Effector CD8-positive, alpha-beta T cell (primary cell): Measurements from ENCODE around the gene ICE2.

ENCODE experiments used
- DNase-seq: peaks from one replicate; lab custom pipeline; 2025; lab: John Stamatoyannopoulos, UW
- total RNA-seq, 4 experiments: gene quantifications; one replicate each; lab custom pipeline; 2026; lab: John Stamatoyannopoulos, UW

Gene ICE2, protein sequence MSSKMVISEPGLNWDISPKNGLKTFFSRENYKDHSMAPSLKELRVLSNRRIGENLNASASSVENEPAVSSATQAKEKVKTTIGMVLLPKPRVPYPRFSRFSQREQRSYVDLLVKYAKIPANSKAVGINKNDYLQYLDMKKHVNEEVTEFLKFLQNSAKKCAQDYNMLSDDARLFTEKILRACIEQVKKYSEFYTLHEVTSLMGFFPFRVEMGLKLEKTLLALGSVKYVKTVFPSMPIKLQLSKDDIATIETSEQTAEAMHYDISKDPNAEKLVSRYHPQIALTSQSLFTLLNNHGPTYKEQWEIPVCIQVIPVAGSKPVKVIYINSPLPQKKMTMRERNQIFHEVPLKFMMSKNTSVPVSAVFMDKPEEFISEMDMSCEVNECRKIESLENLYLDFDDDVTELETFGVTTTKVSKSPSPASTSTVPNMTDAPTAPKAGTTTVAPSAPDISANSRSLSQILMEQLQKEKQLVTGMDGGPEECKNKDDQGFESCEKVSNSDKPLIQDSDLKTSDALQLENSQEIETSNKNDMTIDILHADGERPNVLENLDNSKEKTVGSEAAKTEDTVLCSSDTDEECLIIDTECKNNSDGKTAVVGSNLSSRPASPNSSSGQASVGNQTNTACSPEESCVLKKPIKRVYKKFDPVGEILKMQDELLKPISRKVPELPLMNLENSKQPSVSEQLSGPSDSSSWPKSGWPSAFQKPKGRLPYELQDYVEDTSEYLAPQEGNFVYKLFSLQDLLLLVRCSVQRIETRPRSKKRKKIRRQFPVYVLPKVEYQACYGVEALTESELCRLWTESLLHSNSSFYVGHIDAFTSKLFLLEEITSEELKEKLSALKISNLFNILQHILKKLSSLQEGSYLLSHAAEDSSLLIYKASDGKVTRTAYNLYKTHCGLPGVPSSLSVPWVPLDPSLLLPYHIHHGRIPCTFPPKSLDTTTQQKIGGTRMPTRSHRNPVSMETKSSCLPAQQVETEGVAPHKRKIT
- total RNA-seq, result 73.9 to 86.0 (median 83.8) reads per million in 4 experiments

DNA sequence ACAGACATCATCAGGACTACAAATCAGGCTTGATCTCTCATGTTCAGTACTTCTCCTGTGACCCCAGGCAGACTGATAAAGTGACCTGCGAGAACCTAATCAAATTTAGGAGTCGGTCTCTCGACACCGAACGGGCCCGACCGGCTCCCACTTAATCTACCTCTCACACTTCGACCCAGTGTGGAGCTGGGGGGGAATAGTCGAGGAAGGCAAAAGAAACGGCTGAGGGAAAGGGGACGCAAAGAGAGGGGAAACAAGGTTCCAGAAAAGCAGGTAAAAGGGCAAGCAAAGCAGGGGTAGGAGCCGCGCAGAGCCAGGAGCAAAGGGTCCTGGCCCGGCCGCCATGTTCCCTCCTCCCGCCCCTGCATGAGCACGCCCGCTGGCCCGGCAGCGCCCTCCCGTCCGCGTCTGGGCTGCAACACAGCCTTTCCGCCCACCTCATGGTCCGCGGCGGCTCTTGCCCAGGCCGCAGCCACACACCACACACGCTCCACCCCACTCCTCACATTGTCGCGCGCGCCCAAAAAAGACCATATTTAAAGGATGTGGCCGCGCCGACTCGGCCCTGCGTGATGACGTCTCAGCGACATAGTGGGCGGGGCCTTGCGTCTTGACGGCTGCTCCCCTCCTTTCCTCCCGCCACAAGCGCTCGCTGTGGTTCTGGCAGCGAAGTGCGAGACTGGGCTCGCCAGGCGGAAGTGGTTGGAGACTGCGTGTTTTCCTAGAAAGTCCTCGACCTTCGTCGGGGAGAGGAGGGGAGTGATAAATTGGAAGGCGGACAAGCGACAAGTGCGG, at the start of gene ICE2:
Gene ICE2, minus strand, starts transcription at position 577 of the 795 bp plus-strand sequence. CDS start 1,165 bp downstream, outside the sequence.
- peak; percentile 91 for DNase-seq

DNA sequence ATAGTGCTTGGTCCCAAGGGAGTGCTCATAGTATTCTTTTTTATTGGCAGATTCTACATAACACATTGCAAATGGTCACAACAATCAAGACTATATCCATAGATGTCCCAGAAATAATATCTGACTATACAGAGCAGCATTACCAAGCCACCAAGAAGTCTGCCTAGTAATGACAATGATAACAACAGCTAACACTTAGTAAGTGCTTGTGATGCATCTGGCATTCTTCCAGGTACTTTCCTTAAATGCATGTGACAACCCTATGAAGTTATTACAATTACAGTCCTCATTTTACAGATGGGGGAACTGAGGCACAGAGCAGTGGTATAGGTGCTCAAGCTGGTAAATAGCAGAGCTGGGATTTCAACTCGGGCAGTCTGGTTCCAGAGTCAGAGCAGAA, 49.6 kb upstream of the ICE2 start:
- no peak for DNase-seq

DNA sequence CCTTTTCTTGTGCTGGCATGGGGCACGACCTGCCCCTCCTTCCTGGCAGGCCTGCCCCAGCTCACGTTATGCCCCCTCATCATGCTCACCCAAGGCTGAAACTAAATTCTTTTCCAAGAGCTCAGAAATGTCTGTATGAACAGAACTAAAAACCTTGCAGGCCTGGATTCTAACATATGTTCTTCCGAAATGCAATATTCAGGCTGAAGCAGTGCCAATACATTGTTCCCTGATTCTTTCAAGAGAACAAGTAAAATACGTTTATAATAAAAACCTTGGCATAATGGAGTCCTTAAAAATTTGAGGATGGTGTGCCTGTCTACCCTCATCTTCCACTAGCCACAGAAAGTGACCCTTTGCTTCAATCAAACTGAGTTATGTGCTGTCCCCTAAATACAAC, 48.5 kb upstream of the ICE2 start:
- no peak for DNase-seq

DNA sequence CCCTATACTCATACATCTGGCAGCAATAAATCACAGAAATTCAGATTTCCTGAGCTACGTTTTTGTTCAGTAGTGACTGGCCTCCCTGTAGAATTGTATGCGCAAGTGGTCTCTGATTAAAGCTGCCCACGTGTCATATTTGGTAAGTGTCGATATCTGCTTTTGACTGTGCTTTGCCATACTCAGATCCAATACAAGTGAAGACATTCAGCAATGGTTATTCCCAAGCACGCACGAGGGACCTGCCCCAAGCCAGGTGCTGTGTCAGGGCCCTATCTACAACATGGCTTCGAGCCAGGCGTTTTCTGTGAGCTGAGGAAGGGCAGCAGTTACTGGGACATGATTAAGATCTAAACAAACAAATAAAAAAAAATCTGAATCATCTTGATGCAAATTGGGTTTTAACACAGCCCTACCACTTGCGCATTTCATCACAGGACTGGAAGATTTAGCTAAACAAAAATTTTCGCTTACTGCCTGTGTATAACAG, 47.2 kb upstream of the ICE2 start:
- DNase-seq, result no peak

DNA sequence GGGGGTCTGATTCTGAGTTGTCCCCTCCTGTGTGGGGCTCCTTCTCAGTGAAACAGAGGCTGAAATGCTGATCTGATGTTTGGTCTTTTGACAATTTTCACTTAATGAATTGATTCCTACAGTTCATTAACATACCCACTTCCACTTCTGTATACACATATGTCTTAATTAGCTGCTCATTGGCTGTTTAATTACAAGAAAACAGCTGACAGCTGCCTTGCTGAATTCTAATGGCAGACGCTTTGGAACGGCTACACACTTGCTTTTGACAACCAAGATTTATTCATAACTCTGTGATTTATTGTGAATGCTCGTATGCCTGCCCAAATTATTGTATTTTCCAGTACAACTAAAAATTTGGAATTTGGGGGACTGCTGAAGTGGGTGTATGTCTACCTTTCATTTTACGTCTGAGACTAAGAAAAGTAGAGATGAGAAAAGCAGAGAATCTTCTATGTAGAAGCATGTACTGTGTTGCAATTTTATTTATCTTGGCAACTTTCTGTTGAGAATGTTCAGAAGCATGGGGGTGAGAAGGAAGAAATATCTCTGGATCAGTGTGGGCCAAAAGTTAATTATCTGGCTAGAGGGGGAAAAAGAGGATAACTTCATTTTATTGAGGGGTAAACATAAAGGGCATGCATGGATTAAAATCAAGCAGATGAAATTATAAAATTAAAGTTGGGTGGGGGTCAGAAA, 46.5 kb upstream of the ICE2 start:
- no peak for DNase-seq

DNA sequence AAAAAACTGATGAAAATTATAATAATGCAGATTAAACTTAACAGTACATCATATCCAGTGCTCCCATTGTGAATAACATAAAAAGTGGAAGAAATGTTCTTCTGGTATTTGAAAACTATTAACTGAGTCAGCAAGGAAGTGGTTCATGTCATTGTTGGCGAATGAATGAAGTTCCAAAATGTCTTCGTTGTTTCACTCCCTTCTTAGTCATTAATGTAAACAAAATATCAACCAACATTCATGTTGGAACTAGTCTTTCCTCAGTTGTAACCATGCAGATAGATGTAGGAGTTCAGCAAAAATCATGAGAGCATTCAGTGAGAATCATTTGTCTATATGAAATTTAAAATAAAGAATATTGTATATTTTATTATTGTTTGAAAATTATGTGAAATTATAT, 44.1 kb upstream of the ICE2 start:
- DNase-seq, result no peak

DNA sequence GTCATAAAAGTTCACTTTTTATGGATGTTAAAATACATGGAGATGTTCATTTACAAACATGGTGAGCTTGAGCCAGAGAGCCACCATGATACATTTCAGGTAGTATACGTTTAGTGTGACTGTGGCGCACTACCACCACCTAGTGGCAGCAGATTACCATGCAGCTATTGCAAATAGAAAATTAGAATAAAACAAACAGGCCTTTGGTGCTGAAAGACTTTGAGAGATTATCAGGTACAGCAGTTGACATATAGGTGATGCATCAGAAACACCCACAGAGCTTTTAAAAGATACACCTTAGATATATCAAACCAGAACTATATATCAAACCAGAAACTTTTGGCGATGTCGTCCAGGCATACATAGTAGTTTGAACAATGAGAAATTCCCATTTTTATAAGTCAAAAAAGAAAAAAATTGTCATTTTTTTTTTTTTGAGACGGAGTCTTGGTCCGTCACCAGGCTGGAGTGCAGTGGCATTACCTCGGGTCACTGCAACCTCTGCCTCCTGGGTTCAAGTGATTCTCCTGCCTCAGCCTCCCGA, 42.0 kb upstream of the ICE2 start:
- DNase-seq, result peak; percentile 61

DNA sequence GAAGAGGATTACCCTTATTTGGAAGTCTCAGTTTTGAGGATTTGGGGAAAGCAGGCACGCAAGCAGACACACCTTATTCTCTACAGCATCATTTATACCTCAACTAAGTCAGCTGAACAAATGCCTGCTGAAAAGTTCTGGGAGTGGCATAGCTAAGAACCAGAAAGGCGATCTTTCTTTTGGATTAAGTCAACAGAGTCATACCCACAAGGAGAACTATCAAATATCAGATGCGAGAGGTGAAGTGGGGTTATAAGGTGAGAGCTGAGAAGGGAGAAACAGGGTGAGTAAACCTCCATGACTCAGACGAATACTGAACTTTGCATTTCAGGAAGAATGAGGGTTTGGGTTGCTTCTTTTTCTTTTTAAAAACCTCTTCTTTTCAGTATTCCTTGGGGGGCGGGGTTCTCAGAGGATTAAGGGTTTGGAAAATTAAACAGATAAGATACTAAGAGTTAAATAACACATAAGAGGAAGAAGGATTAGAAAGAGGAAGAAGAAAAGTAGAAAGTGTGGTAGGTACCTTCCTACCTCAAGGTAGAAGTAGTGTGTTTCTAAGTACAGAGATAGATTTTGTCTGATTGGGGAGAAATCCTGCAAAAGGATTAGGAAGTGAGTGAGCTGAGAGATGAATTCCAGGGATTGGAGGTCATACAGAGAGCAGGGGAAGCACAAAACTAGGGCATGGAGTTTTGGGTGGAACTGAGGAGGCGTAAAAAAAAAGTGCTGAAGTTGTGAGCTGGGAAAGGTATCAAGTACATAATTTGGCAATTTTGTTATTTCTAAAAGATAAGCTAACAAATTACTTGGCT, 41.3 kb upstream of the ICE2 start:
- DNase-seq, result no peak

DNA sequence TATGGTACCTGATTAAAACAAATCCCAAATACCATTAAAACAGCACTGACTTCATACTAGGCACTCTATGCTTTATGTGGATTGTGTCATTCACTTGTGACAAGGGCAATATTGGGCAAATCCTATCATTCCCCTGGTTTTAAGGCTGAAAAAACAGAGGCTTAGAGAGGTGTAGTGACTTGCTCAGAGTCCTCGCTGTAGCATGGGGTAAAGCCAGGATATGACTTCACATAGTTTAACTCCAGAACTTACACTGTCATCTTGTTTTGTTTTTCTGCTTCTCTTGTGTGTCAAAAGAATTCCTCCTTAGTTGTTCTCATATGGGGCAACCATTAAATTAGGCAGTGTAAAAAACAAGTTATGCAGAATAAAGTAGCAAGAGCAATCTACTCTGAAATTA, 40.3 kb upstream of the ICE2 start:
- DNase-seq, result no peak

DNA sequence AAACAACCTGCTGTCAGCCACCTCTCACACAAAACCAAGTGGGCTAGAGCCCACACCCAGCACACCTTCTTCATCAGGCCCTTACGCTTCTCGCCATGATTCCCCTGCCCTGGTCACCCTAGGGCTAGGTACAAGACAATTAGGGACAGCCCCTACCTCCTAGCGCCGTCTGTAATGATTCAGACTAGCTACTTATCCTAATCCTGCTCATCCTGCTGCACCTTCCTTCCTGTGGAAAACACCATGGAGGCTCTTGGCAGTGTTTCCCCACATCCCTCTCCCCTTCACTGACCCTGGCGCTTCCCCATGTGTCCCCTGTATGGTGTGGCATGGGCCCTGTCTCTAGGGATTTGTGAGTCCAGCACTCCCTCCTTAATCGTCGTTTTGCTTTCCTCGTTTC, 39.6 kb upstream of the ICE2 start:
- DNase-seq, result no peak

DNA sequence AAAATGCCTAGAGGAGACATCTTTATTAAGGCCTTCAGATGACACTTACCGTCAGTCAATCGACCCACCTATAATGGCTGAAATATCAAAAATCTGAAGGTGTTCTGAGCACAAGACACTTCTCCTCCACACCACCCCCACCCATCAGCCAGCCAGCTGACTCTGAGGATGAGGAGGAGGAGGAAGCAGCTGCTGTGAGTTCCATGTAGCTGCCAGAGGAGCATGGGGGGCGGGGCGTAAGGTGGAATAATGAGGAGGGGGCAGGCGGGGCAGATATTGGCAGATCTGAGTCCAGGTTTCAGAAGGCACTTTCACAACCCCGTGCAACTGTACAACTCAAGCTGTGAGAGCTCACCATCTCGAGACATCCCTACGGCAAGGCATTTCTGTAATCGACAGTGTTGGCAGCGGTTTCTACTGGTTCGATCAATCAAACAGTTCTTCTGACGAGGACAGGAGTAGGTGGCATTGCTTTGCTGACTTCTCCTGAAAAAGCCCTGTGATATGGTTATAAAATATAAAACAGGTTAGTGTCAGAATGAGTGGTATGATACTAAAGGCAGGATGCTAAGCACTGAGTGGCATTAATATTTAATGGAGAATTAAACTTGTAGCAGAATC, 35.4 kb upstream of the ICE2 start:
- no peak for DNase-seq

DNA sequence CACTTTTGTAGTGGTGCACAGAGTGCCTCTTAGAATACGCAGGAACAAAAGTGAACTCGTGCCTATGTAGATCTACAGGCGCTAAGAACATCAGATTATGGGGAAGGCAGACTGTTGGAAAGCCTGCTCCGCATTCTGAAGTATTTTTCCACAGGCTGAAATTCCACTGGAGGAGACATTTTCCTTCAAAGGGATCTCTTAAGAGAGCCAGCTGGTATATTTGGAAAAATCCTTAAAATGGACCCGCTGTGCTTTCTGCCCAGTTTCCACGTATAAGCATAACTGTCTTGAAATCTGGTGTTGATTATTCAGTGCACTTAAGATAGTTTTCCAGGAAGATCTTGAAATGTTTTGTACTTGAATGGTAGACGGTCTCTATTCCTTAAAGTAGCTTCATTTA, 34.7 kb upstream of the ICE2 start:
- DNase-seq, result no peak

DNA sequence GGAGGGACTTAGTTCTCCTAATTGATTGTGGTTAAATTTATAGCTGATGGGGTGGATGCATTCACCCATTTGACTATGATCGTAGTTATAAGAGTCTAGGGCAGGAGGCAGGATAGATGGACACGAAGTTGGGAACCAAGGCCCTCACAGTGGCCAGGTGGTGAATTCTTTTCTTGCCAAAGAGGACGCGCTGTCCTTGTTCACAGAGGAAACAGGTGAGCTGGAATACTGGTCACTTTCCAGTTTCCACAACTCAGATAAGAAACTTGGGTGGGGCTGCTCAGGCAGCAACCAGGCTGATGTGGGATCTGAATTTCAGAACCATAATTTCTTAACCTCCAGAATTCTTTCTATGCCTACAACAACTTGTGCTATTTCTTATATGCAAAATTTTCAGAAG, 34.0 kb upstream of the ICE2 start:
- no peak for DNase-seq

DNA sequence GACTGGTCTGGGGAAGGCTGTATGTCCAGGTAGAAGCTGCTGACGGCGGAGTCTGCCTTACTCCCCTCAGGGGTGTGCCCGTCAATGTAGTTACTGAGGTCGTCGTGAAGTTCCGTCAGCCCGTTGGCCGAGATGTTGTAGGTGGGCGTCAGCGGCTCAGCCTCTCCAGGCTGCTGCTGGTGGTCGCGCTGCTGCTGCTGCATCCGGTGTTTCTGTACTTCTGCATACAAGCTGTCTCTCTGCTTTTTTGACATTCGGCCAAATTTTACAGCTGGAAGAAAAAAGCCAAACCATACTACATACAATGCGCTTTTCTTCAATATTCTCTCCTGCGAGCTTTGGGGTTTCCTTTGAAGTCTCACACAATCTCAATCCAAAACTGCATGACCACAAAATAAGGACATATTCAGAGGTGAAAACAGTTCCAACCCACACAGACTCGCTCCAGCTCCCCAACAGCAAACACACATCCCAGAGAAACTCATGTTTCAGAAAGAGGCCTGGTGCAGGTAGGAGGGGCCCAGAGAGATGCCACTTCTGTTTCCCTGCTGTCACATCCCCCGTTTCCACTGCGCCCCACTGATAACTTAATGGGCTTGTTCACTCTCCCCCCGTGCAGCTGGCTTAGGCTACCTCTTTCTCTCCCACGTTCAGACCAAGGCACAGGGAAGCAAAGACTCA, 32.5 kb upstream of the ICE2 start:
- no peak for DNase-seq

DNA sequence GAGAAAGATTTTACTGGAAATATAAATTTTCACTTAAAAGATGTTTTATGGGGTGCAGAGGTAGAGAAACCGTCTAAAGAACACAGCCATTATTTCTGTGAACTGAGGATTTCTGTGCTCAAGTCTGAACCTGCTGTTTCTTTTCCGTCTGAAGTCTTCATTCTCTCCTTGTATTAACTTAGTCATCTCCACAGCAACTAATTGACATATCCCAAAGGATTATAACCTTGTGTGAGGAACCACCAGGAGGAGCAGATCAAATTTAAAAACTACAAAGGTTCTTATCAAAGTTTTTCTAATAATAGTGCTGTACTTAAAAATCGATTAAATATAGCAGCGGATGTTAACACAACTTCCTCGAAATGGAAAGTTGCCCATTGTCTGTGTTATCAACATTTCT, 31.1 kb upstream of the ICE2 start:
- DNase-seq, result no peak

DNA sequence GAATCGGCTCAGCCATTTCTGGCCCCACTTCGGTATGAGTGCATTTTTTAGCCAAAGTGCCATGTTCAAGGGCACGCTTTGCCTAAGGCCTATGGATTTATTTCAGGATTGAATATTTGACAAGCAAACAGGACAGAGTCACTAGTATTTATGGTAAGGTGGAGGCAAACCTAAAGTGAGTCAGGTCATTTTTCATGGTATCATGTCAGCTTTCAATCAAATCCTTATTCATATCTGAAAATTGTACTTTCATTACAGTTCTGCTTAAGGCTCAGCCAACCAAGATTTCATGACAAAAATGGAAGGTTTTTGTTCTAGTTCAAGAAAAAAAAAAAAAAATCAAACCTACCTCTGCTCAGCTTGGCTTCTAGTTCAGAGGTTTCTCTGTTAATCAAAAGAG, 30.5 kb upstream of the ICE2 start:
- DNase-seq, result no peak

DNA sequence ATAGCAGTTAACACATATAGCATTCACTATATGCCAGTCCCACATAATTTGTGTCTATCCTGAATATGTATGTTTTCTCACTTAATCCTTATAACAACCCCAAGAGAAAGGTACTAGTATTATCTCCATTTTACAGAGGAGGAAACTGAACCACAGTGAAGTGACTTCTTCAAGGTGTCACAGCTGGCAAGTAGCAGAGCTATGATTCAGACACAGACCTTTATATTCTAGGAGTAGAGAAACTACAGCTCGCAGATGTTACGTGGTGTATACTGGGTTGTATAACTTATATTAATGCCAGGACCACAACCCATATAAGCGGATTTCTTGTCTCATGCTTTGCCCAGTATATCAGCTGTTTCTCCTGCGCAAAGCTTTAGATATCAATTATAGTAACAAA, 29.5 kb upstream of the ICE2 start:
- DNase-seq, result no peak

DNA sequence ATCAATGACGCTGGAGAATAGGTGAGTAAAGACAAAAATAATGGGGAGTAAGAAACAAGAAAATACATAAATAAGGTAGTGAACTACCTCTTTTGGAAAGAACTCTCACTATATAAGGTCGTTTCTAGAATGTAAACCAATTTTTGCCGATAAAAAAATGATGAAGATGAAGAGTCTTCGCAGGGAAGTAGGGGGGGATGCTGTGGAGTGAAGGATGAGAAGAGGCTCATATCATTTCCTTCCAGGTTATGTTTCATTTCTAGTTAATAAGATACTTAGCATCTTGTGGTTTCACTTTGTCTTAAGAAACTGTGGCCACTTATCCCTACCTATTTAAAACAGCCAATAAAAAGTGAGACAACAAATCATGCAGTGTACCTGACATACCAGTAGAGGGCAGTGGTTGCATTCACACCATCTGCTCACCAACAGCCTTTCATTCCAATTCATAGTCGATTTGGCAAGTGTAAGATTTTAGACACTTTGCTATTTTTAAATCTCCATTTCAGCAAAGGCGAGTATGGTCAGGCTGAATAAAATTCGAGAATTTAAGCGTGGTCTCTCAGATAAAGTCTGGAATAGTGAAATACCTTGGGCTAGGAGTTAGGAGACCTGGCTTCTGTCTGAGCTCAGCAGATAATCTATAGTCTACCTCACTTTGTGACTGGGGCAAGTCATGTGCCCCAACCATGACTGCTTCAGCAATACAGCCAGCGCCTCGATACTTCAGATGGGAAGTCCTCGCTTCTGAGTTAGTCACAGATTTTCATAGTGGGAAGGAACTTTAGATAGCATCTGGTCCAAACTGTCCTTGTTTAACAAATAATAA, 28.9 kb upstream of the ICE2 start:
- DNase-seq, result no peak
